Smooth muscle cell (in vitro differentiated cells): Measurements from ENCODE around the gene SEC61A2. TPM values are rescaled to one million over a fixed set of nuclear protein-coding genes. Genes with fewer than 3 reads are reported as not detected.

ENCODE experiments used
- DNase-seq: peaks from one replicate; lab custom pipeline; 2025; ENCODE audit not compliant: unreplicated experiment; lab: John Stamatoyannopoulos, UW
- H2AFZ ChIP-seq: fragments of 200-600 bp; sonication (generic); 2 replicates; pipeline ENCODE4 v1.6.0; 2016; ENCODE audit warnings: antibody characterized with exemption, low read depth, mild to moderate bottlenecking
- H3F3A ChIP-seq: fragments of 200-600 bp; sonication (generic); 2 replicates; pipeline ENCODE4 v1.6.0; 2017; ENCODE audit warnings: antibody characterized with exemption, low read depth
- H3K27ac ChIP-seq: fragments of 200-600 bp; sonication (generic); 2 replicates; pipeline ENCODE4 v1.5.1; 2016; ENCODE audit warnings: low read depth, mild to moderate bottlenecking
- H3K27me3 ChIP-seq: fragments of 200-600 bp; sonication (generic); 2 replicates; pipeline ENCODE4 v1.6.1; 2016; ENCODE audit warnings: low read depth, mild to moderate bottlenecking
- H3K36me3 ChIP-seq: fragments of 200-600 bp; sonication (generic); 2 replicates; pipeline ENCODE4 v1.5.1; 2016; ENCODE audit warnings: low read depth
- H3K4me1 ChIP-seq: fragments of 200-600 bp; sonication (generic); 2 replicates; pipeline ENCODE4 v1.5.1; 2016; ENCODE audit warnings: low read depth
- H3K4me2 ChIP-seq: fragments of 200-600 bp; sonication (generic); 2 replicates; pipeline ENCODE4 v1.6.0; 2016; ENCODE audit warnings: mild to moderate bottlenecking
- H3K4me3 ChIP-seq: fragments of 200-600 bp; sonication (generic); 2 replicates; pipeline ENCODE4 v1.5.1; 2016; ENCODE audit warnings: mild to moderate bottlenecking
- H3K79me2 ChIP-seq: fragments of 200-600 bp; sonication (generic); 2 replicates; pipeline ENCODE4 v1.6.0; 2016; ENCODE audit warnings: low read depth, mild to moderate bottlenecking
- H3K9ac ChIP-seq: fragments of 200-600 bp; sonication (generic); 2 replicates; pipeline ENCODE4 v1.6.0; 2016; ENCODE audit warnings: low read depth
- H3K9me3 ChIP-seq: fragments of 200-600 bp; sonication (generic); replicated peaks from 2 replicates; pipeline ENCODE4 v1.5.1; 2016; ENCODE audit warnings: low read depth
- H4K20me1 ChIP-seq: fragments of 200-600 bp; sonication (generic); 2 replicates; pipeline ENCODE4 v1.6.0; 2016; ENCODE audit warnings: low read depth
- CTCF ChIP-seq: fragments of 200-600 bp; sonication (generic); IDR thresholded peaks from 2 replicates; pipeline ENCODE4 v1.5.1; 2017; ENCODE audit warnings: borderline replicate concordance, mild to moderate bottlenecking, antibody characterized with exemption; ENCODE audit not compliant: insufficient read depth, poor library complexity, severe bottlenecking
- WGBS: methylation state at CpG from one replicate; pipeline ENCODE4 v1.1.7; 2016; ENCODE audit warnings: low lambda C conversion rate; 5-methylcytosine and 5-hydroxymethylcytosine counted together
- polyA plus RNA-seq: library from polyadenylated mRNA; unstranded; fragments of >200 nt; fragmentation: Nextera tagmentation; extraction: Ambion mirVana; gene quantifications from 2 replicates; pipeline ENCODE4 v1.2.1, GENCODE V29; 2016
- total RNA-seq: library from RNA; depleted of rRNA; stranded (reverse); fragments of >200 nt; gene quantifications from 2 replicates; pipeline ENCODE4 v1.2.3, GENCODE V29; 2014

SEC61A2 gene
- total and polyA plus RNA-seq, 2 experiments from 2014 or later: 9.7 to 14.2 TPM

- H3F3A ChIP-seq: no peaks in the 10 kb centered on the region
- no peaks in the 10 kb centered on the region for H4K20me1 ChIP-seq
- no peaks in the 10 kb centered on the region for H3K79me2 ChIP-seq
- no peak overlapping the region for H3K4me2 ChIP-seq
- H3K27me3 ChIP-seq: no peaks in the 10 kb centered on the region
- no peaks in the 10 kb centered on the region for H3K9me3 ChIP-seq
- DNase-seq: no peak
- H3K36me3 ChIP-seq: no peaks in the 10 kb centered on the region
- H3K9ac ChIP-seq: no peak overlapping the region
- no peak for TF ChIP-seq CTCF
- H3K4me1 ChIP-seq: no peaks in the 10 kb centered on the region
- no peak overlapping the region for H3K27ac ChIP-seq
- WGBS: 95% methylated on average over 9 of the region's 9 CpGs
- no peak overlapping the region for H2AFZ ChIP-seq
- no peak overlapping the region for H3K4me3 ChIP-seq
Observed at GRCh38 chr10:12177642-12178041, 48.2 kb downstream of the SEC61A2 start.

GRCh38 chr10:12179606-12180170 is 50.2 kb downstream of the SEC61A2 start:
- Histone ChIP-seq H3K9me3 (no peaks in the 10 kb centered on the region), H2AFZ (no peak overlapping the region), H3K27me3 (no peaks in the 10 kb centered on the region), H3K9ac (no peak overlapping the region), H3K4me3 (no peak overlapping the region), H3K36me3 (peaks cover 1% of the 10 kb centered on the region), H3K4me1 (no peaks in the 10 kb centered on the region), H3K79me2 (no peaks in the 10 kb centered on the region), H3F3A (no peaks in the 10 kb centered on the region), H4K20me1 (no peaks in the 10 kb centered on the region), H3K4me2 (no peak overlapping the region), H3K27ac (no peak overlapping the region)
- no peak for TF ChIP-seq CTCF
- DNase-seq: no peak
- WGBS: 93% methylated on average over 4 of the region's 4 CpGs

GRCh38 chr10:12180221-12180974 is 50.9 kb downstream of the SEC61A2 start:
- no peaks in the 10 kb centered on the region for H3K9me3 ChIP-seq

More at GRCh38 chr10:12180221-12180974, 50.9 kb downstream of the SEC61A2 start:
- Histone ChIP-seq H3K4me1 (no peaks in the 10 kb centered on the region), H3K36me3 (peaks cover 8% of the 10 kb centered on the region), H3K27ac (no peak overlapping the region), H4K20me1 (no peaks in the 10 kb centered on the region), H3K4me3 (no peak overlapping the region), H3K4me2 (no peak overlapping the region), H2AFZ (no peak overlapping the region), H3K27me3 (no peaks in the 10 kb centered on the region), H3F3A (no peaks in the 10 kb centered on the region), H3K9ac (no peak overlapping the region), H3K79me2 (no peaks in the 10 kb centered on the region)
- no peak for DNase-seq
- WGBS: 73% methylated on average over 9 of the region's 9 CpGs
- TF ChIP-seq CTCF: no peak
